ENCODE measurements around the gene DIP2C. TPM values are rescaled to one million over a fixed set of nuclear protein-coding genes. Genes with fewer than 3 reads are reported as not detected.
"Not testable (repeated sequence)": the region's sequence is repeated elsewhere in the genome, so short reads cannot be mapped to it uniquely, and the experiment has no call there.

Gene DIP2C
- total RNA-seq, 1 experiment from 2014 or later, result 8.1 TPM

GRCh38 chr10:486206-486605, 203.3 kb downstream of the DIP2C start:
- in situ Hi-C loops (cut with HindIII; ENCODE audit: low pct_unique_long_range_greater_than_20kb, low sequenced_read_pairs), result no loop called here
- peak; percentile 18 for DNase-seq (ENCODE audit: low read depth, low spot score)

DNA sequence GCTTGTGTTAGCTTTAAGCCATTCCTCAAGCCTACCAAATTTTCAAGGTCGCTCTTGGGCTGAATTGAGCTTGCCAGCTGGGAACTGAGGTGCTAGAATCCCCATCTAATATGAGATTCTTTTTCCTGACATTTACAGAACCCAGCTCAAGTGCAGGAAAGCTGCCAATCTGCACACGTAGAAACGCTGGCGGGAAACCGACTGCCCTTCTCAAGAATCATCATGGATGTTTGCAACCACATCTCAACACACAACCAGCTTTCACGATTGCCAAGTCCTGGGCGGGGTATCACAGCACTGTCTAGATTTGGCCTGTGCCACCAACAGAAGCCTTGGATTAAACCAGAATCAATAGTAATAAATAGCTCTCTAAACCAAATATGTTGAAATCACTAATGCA, 203.7 kb downstream of the DIP2C start:
- no peak for DNase-seq (ENCODE audit: low read depth, low spot score)
- in situ Hi-C loops (cut with HindIII; ENCODE audit: low pct_unique_long_range_greater_than_20kb, low sequenced_read_pairs), result no loop called here

DNA sequence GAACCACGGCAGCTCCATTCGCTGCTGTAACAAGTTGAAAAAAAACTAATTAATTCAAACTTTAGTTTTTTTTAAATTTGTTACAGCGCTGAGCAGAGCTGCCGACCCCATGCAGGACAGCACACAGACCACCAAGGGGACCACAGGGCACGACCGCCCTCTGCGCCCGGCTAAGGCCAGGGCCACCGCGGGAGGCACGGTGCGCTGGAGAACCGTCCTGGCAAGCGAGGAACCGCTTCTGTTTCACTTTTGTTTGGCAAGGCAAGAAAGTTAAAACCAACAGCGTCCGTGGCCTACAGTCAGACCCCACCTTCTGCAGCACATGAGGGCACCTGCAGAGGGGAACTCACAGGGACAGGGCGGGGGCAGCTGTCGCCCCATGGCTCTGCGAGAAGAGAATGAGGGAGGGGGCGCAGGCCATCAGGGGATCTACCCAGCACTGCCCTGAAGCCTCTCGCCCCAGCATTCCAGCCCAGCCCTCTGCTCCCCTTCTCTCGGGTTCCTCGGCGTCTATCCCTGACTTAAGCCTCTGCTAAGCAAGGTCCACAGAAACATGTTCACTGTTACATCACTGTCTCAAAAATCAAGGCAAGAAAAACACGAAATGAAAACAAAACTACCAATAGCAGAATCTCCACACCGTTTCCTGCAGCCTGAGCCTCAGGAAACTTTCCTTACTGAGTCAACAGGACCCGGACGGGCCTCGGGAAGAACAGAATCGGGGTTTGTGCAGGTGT, 204.4 kb downstream of the DIP2C start:
- DNase-seq (ENCODE audit: low read depth, low spot score), result no peak
- in situ Hi-C loops (cut with HindIII; ENCODE audit: low pct_unique_long_range_greater_than_20kb, low sequenced_read_pairs), result no loop called here

GRCh38 chr10:484441-484924, 205.0 kb downstream of the DIP2C start:
- peak; percentile 27 for DNase-seq (ENCODE audit: low read depth, low spot score)
- in situ Hi-C loops (cut with HindIII; ENCODE audit: low pct_unique_long_range_greater_than_20kb, low sequenced_read_pairs), result no loop called here

GRCh38 chr10:483261-483660, 206.2 kb downstream of the DIP2C start:
- in situ Hi-C loops (cut with HindIII; ENCODE audit: low pct_unique_long_range_greater_than_20kb, low sequenced_read_pairs), result no loop called here
- no peak for DNase-seq (ENCODE audit: low read depth, low spot score)

GRCh38 chr10:482848-483247, 206.6 kb downstream of the DIP2C start:
- DNase-seq (ENCODE audit: low read depth, low spot score), result no peak
- in situ Hi-C loops (cut with HindIII; ENCODE audit: low pct_unique_long_range_greater_than_20kb, low sequenced_read_pairs), result no loop called here

- no peak for DNase-seq (ENCODE audit: low read depth, low spot score)
- in situ Hi-C loops (cut with HindIII; ENCODE audit: low pct_unique_long_range_greater_than_20kb, low sequenced_read_pairs), result no loop called here
These were observed 207.4 kb downstream of the DIP2C start for GRCh38 chr10:482051-482501.

DNA sequence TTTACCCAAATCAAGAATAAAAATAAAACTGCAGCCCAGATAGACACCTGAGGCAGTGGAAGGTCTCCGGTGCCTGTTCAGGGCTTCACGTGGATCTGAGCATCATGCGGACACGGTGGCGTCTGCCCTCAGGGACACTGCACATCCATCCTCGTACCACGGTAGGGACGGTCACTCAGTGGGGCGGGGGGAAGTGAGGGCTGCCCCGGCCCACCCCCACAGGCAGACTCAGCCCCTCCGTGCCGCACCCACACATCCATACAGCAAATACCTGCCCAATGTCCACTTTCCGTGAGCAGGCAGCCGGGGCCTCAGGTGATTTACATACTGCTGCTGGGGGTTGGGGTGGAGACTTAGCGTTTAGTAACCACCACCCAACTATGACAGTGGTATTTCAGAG, 207.8 kb downstream of the DIP2C start:
- in situ Hi-C loops (cut with HindIII; ENCODE audit: low pct_unique_long_range_greater_than_20kb, low sequenced_read_pairs), result no loop called here
- DNase-seq (ENCODE audit: low read depth, low spot score), result no peak

- peak; percentile 51 for DNase-seq (ENCODE audit: low read depth, low spot score)
- in situ Hi-C loops (cut with HindIII; ENCODE audit: low pct_unique_long_range_greater_than_20kb, low sequenced_read_pairs), result no loop called here
These were observed 208.4 kb downstream of the DIP2C start for GRCh38 chr10:480928-481552.

GRCh38 chr10:480498-480927, 209.0 kb downstream of the DIP2C start:
- no peak for DNase-seq (ENCODE audit: low read depth, low spot score)
- in situ Hi-C loops (cut with HindIII; ENCODE audit: low pct_unique_long_range_greater_than_20kb, low sequenced_read_pairs), result no loop called here

- in situ Hi-C loops (cut with HindIII; ENCODE audit: low pct_unique_long_range_greater_than_20kb, low sequenced_read_pairs); DNase-seq (ENCODE audit: low read depth, low spot score): not testable (repeated sequence)
These were observed 209.6 kb downstream of the DIP2C start for GRCh38 chr10:479706-480497.

- in situ Hi-C loops (cut with HindIII; ENCODE audit: low pct_unique_long_range_greater_than_20kb, low sequenced_read_pairs), result no loop called here
- no peak for DNase-seq (ENCODE audit: low read depth, low spot score)
These were observed 210.8 kb downstream of the DIP2C start for GRCh38 chr10:478471-479245.

GRCh38 chr10:477620-478019, 211.8 kb downstream of the DIP2C start:
- in situ Hi-C loops (cut with HindIII; ENCODE audit: low pct_unique_long_range_greater_than_20kb, low sequenced_read_pairs), result no loop called here
- no peak for DNase-seq (ENCODE audit: low read depth, low spot score)

- in situ Hi-C loops (cut with HindIII; ENCODE audit: low pct_unique_long_range_greater_than_20kb, low sequenced_read_pairs), result no loop called here
- DNase-seq (ENCODE audit: low read depth, low spot score), result no peak
These were observed 213.1 kb downstream of the DIP2C start for GRCh38 chr10:476455-476780.

GRCh38 chr10:475709-476454, 213.6 kb downstream of the DIP2C start:
- in situ Hi-C loops (cut with HindIII; ENCODE audit: low pct_unique_long_range_greater_than_20kb, low sequenced_read_pairs), result no loop called here
- no peak for DNase-seq (ENCODE audit: low read depth, low spot score)

GRCh38 chr10:474946-475345, 214.5 kb downstream of the DIP2C start:
- DNase-seq (ENCODE audit: low read depth, low spot score), result no peak
- in situ Hi-C loops (cut with HindIII; ENCODE audit: low pct_unique_long_range_greater_than_20kb, low sequenced_read_pairs), result no loop called here

DNA sequence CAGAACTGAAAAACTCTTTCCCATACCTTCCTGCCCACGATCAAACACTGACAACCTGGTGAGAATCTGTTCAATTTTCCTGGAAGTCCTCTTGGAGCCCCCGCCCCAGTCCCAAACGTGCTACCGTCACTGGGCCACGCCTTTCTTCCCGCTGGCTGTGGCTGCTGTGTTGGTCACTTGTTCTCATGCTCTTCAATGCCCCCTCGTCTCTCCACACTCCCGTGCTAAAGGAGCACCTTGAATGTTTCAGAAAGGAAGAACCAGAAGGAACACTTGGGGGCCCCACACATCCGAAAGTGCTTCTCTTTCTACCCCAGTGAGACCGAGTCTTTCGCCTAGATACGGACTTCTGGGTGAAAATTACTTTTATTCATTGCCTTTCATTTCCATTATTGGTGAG, 215.1 kb downstream of the DIP2C start:
- no peak for DNase-seq (ENCODE audit: low read depth, low spot score)
- in situ Hi-C loops (cut with HindIII; ENCODE audit: low pct_unique_long_range_greater_than_20kb, low sequenced_read_pairs), result no loop called here

All from SK-MEL-5 (cell line).